ENCODE data around the gene EFCAB14. TPM values are rescaled to one million over a fixed set of nuclear protein-coding genes. Genes with fewer than 3 reads are reported as not detected.
"Not testable (repeated sequence)": the region's sequence is repeated elsewhere in the genome, so short reads cannot be mapped to it uniquely, and the experiment has no call there.

EFCAB14 gene
- total RNA-seq, 3 donors from 2014 or later: 115 to 137 (median 122) TPM

DNA sequence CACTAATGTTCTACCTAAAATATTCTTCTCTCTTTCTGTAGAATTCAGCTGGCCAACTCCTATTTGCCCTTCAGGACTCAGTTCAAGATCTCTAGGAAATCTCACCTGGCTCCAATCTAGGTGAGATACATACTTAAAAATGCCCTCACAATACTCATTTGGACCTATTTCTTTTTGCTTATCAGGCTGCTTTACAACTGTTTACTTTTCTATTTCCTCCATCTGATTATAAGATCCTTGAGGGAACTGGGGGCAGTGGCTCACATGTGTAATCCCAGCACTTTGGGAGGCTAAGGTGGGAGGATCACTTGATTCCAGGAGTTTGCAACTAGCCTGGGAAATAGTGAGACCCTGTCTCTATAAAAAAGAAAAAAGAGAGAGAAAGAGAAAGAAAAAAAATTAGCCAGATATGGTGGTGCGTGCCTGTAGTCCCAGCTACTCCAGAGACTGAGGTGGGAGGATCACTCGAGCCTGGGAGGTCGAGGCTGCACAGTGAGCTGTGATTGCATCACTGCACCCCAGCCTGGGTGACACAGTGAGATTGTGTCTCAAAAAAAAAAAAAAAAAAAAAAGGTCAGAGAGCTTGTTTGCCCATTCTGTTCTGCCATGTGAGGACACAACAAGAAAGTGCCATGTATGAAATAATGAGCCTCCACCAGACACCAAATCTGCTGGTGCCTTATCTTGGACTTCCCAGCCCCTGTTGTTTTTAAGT is 14.8 kb downstream of the EFCAB14 start:
- no peak for DNase-seq
- H3K36me3 ChIP-seq (ENCODE audit: low read depth): peaks cover 5% of the 10 kb centered on the region

GRCh38 chr1:46699666-46700065 is 19.2 kb downstream of the EFCAB14 start:
- DNase-seq (no peak), ATAC-seq (no peak)
- Histone ChIP-seq H3K4me3 (no peak overlapping the region), H3K9me3 (no peaks in the 10 kb centered on the region), H3K4me1 (ENCODE audit: low read depth) (peaks cover 14% of the 10 kb centered on the region), H3K36me3 (ENCODE audit: low read depth) (no peaks in the 10 kb centered on the region)
- intact Hi-C loops (cut with DNase I, micrococcal nuclease): no loop called here
- TF ChIP-seq CTCF (IDR thresholded peaks at IDR 0.05): no peak

More for the DNA sequence above, 14.8 kb downstream of the EFCAB14 start:
- no peaks in the 10 kb centered on the region for H3K9me3 ChIP-seq
- TF ChIP-seq CTCF (IDR thresholded peaks at IDR 0.05): no peak
- intact Hi-C loops (cut with DNase I, micrococcal nuclease): no loop called here
- peak; percentile 62 for ATAC-seq
- H3K4me1 ChIP-seq (ENCODE audit: low read depth): peaks cover 24% of the 10 kb centered on the region
- no peak overlapping the region for H3K4me3 ChIP-seq

DNA sequence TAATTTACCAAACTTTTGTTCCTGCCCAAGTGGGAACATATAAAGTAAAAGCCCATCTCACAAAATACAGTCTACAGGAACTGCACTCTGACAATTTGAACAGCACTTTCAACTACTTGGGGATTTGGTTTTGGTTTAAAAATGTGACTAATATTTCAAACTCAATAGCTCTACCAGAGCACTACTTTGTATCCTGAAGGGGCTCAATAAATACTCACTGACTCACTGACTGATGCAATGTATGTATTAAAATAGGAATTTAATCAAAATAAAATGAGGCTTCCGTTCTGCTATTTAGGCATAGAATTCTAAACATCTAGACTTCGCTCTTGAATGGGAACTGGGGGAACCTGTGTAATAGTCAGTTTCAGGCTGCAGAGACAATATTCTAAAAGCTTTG is 21.9 kb downstream of the EFCAB14 start:
- no peak for DNase-seq

GRCh38 chr1:46694676-46695075 is 24.2 kb downstream of the EFCAB14 start:
- ATAC-seq; H3K4me3 ChIP-seq; intact Hi-C loops (cut with DNase I, micrococcal nuclease); H3K36me3 ChIP-seq (ENCODE audit: low read depth); H3K4me1 ChIP-seq (ENCODE audit: low read depth); H3K9me3 ChIP-seq; DNase-seq: not testable (repeated sequence)

More for the DNA sequence above, 21.9 kb downstream of the EFCAB14 start:
- TF ChIP-seq CTCF (IDR thresholded peaks at IDR 0.05): no peak
- intact Hi-C loops (cut with DNase I, micrococcal nuclease): no loop called here
- no peaks in the 10 kb centered on the region for H3K9me3 ChIP-seq
- H3K4me1 ChIP-seq (ENCODE audit: low read depth): peaks cover 8% of the 10 kb centered on the region
- no peak overlapping the region for H3K4me3 ChIP-seq
- H3K36me3 ChIP-seq (ENCODE audit: low read depth): no peaks in the 10 kb centered on the region
- no peak for ATAC-seq

GRCh38 chr1:46692811-46693770 is 25.8 kb downstream of the EFCAB14 start:
- intact Hi-C loops (cut with DNase I, micrococcal nuclease): no loop called here

More at GRCh38 chr1:46692811-46693770, 25.8 kb downstream of the EFCAB14 start:
- H3K9me3 ChIP-seq: no peaks in the 10 kb centered on the region
- H3K4me1 ChIP-seq (ENCODE audit: low read depth): peaks cover 10% of the 10 kb centered on the region
- DNase-seq: no peak
- no peaks in the 10 kb centered on the region for H3K36me3 ChIP-seq (ENCODE audit: low read depth)
- peak; percentile 50 for ATAC-seq
- H3K4me3 ChIP-seq: no peak overlapping the region
- no peak for TF ChIP-seq CTCF (IDR thresholded peaks at IDR 0.05)
